MM.1S (cell line): ENCODE data around the gene ULK4.
"Not testable (repeated sequence)": the region's sequence is repeated elsewhere in the genome, so short reads cannot be mapped to it uniquely, and the experiment has no call there.

Source experiments
- EZH2 ChIP-seq: fragments of 300-600 bp; sonication (generic); optimal IDR thresholded peaks from 2 replicates; pipeline ENCODE3; 2017; ENCODE audit warnings: low read depth, mild to moderate bottlenecking, antibody characterized with exemption, low read length, mixed read lengths
- TF ChIP-seq, protein P1 (sequence below): fragments of 300-600 bp; sonication (generic); IDR thresholded peaks from 2 replicates; pipeline ENCODE4 v1.5.1; 2016; ENCODE audit warnings: antibody characterized with exemption, low read length, mixed read lengths

DNA sequence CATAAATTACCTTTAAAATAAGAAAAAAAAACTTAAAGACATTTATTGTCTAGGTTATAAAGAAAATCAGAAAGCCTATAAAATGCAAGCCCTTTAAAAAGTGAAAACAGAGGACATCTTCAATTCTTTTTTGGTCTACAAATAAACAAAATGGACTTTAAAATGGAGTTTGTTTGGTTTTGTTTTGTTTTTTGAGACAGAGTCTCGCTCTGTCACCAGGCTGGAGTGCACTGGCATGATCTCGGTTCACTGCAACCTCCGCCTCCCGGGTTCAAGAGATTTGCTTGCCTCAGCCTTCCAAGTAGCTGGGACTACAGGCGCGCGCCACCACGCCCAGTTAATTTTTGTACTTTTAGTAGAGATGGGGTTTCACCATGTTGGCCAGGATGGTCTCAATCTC lies 252.7 kb downstream of the ULK4 start:
- TF ChIP-seq, protein P1, sequence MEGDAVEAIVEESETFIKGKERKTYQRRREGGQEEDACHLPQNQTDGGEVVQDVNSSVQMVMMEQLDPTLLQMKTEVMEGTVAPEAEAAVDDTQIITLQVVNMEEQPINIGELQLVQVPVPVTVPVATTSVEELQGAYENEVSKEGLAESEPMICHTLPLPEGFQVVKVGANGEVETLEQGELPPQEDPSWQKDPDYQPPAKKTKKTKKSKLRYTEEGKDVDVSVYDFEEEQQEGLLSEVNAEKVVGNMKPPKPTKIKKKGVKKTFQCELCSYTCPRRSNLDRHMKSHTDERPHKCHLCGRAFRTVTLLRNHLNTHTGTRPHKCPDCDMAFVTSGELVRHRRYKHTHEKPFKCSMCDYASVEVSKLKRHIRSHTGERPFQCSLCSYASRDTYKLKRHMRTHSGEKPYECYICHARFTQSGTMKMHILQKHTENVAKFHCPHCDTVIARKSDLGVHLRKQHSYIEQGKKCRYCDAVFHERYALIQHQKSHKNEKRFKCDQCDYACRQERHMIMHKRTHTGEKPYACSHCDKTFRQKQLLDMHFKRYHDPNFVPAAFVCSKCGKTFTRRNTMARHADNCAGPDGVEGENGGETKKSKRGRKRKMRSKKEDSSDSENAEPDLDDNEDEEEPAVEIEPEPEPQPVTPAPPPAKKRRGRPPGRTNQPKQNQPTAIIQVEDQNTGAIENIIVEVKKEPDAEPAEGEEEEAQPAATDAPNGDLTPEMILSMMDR = not testable (repeated sequence)
- not testable (repeated sequence) for TF ChIP-seq EZH2
